Measurements from ENCODE around the gene ATP2C2. TPM values are rescaled to one million over a fixed set of nuclear protein-coding genes. Genes with fewer than 3 reads are reported as not detected.

ATP2C2 gene
- total and polyA plus RNA-seq, 8 donors: 1.1 to 141 (median 4.2) TPM; not detected in 2

DNA sequence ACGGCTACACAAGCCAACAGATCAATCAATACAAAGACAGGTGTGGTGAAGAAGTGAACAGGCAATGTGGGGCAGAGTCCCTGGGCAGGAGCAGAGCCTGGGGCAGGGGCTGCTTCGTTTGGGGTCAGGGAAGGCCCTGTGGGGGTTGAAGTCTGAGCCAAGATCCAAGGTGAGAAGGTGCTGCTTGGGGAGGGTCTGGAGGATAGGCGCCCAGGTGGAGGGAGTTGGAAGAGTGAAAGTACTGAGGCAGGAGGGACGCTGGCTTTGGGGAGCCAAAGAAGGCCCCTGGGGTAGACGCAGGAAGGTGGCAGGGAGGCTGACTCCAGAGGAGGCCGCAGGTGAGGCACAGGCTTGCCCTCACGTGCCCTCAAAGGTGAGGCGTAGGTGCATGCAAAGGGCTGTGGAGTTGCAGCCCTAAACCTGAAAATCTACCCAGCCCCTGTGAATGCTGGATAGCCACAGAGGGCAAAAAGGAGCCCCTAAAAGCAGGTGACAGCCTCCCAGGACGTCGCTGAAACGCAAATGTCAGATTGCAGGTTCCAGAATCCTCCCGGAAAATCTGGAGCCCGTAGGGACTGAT is 40.3 kb upstream of the ATP2C2 start:
- WGBS, 5 donors: 72 to 81% (median 75%) methylated on average over 10 to 13 of the region's 13 CpGs
- H3K27me3 ChIP-seq: no peaks in the 10 kb centered on the region
- H3K9me3 ChIP-seq: no peaks in the 10 kb centered on the region
- no peak for TF ChIP-seq POLR2AphosphoS5 (IDR thresholded peaks at IDR 0.05)
- no peak for TF ChIP-seq EP300 (IDR thresholded peaks at IDR 0.05)
- TF ChIP-seq POLR2A (IDR thresholded peaks at IDR 0.05): no peak
- no peak for TF ChIP-seq CTCF (IDR thresholded peaks at IDR 0.05)
- no peaks in the 10 kb centered on the region for H3K4me1 ChIP-seq
- peaks cover 0 to 50% (median 18%) of the 10 kb centered on the region in 4 donors for H3K36me3 ChIP-seq
- intact Hi-C loops (cut with DNase I; ENCODE audit: low total_unique reads): no loop called here
- DNase-seq: no peak
- H3K4me3 ChIP-seq: no peak overlapping the region
- H3K27ac ChIP-seq: no peak overlapping the region

- H3K27ac ChIP-seq: no peak overlapping the region
- no peaks in the 10 kb centered on the region for H3K9me3 ChIP-seq
- H3K4me1 ChIP-seq: no peaks in the 10 kb centered on the region
- DNase-seq: no peak
- peaks cover 0 to 52% (median 18%) of the 10 kb centered on the region in 4 donors for H3K36me3 ChIP-seq
- no peaks in the 10 kb centered on the region for H3K27me3 ChIP-seq
- no peak overlapping the region for H3K4me3 ChIP-seq
- intact Hi-C loops (cut with DNase I; ENCODE audit: low total_unique reads): no loop called here
- no peak for TF ChIP-seq CTCF (IDR thresholded peaks at IDR 0.05)
- no peak for TF ChIP-seq EP300 (IDR thresholded peaks at IDR 0.05)
- no peak for TF ChIP-seq POLR2AphosphoS5 (IDR thresholded peaks at IDR 0.05)
- no peak for TF ChIP-seq POLR2A (IDR thresholded peaks at IDR 0.05)
- 84 to 95% (median 92%) methylated on average over 8 of the region's 8 CpGs for WGBS, 5 donors
Observed at GRCh38 chr16:84329016-84329415, 39.3 kb upstream of the ATP2C2 start.

GRCh38 chr16:84329843-84330684 is 38.3 kb upstream of the ATP2C2 start:
- no peak for TF ChIP-seq CTCF (IDR thresholded peaks at IDR 0.05)
- no peak for TF ChIP-seq POLR2A (IDR thresholded peaks at IDR 0.05)
- no peak for TF ChIP-seq EP300 (IDR thresholded peaks at IDR 0.05)
- TF ChIP-seq POLR2AphosphoS5 (IDR thresholded peaks at IDR 0.05): no peak
- H3K4me1 ChIP-seq: no peaks in the 10 kb centered on the region
- H3K36me3 ChIP-seq: peaks cover 0 to 52% (median 18%) of the 10 kb centered on the region in 4 donors
- H3K9me3 ChIP-seq: peaks cover 0 to 5% (median 0%) of the 10 kb centered on the region in 4 donors
- DNase-seq: no peak
- no peaks in the 10 kb centered on the region for H3K27me3 ChIP-seq
- no peak overlapping the region for H3K4me3 ChIP-seq
- WGBS, 5 donors: 78 to 91% (median 80%) methylated on average over 18 of the region's 18 CpGs
- intact Hi-C loops (cut with DNase I; ENCODE audit: low total_unique reads): no loop called here
- H3K27ac ChIP-seq: no peak overlapping the region

DNA sequence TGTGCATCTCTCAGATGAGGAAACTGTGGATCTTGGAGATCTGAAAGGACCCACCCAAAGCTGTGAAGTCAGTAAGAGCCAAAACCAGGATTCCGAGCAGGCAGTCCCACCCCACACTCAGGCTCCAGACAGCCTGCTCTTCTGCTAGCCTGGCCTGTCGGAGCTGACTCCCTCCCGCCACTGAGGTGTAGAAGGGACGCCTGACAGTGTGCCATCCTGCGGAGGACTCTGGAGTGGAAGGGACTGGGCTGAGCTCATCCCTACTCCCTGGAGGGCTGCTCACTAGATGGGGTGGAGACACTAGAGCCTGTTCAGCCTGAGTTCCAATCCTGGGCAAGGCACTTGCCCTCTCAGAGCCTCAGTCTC is 37.7 kb upstream of the ATP2C2 start:
- TF ChIP-seq POLR2A (IDR thresholded peaks at IDR 0.05): no peak
- TF ChIP-seq CTCF (IDR thresholded peaks at IDR 0.05): no peak
- TF ChIP-seq POLR2AphosphoS5 (IDR thresholded peaks at IDR 0.05): no peak
- no peak for TF ChIP-seq EP300 (IDR thresholded peaks at IDR 0.05)
- DNase-seq: no peak
- Histone ChIP-seq H3K4me1 (no peaks in the 10 kb centered on the region), H3K27ac (no peak overlapping the region), H3K36me3 (peaks cover 0 to 52% (median 17%) of the 10 kb centered on the region in 4 donors), H3K27me3 (no peaks in the 10 kb centered on the region), H3K4me3 (no peak overlapping the region), H3K9me3 (peaks cover 0 to 5% (median 0%) of the 10 kb centered on the region in 4 donors)
- 92 to 97% (median 96%) methylated on average over 5 of the region's 5 CpGs; no CpG with 5 or more reads in 1 of the 5 donors for WGBS, 5 donors
- intact Hi-C loops (cut with DNase I; ENCODE audit: low total_unique reads): no loop called here
